Activated naive CD8-positive, alpha-beta T cell treated with anti-CD3 and anti-CD28 coated beads for 36 hours (primary cell): Measurements from ENCODE around the gene FADD. TPM values are rescaled to one million over a fixed set of nuclear protein-coding genes. Genes with fewer than 3 reads are reported as not detected.
"Not testable (repeated sequence)": the region's sequence is repeated elsewhere in the genome, so short reads cannot be mapped to it uniquely, and the experiment has no call there.

Source experiments
- DNase-seq: peaks from one replicate; pipeline ENCODE4 v3.0.0; 2021
- H3K27ac Mint-ChIP-seq: one replicate; pipeline ENCODE4 v1.8.0; 2022; ENCODE audit warnings: mild to moderate bottlenecking, moderate library complexity, mixed read lengths
- H3K27me3 Mint-ChIP-seq: one replicate; pipeline ENCODE4 v1.8.0; 2022; ENCODE audit warnings: mild to moderate bottlenecking, mixed read lengths
- H3K36me3 Mint-ChIP-seq: one replicate; pipeline ENCODE4 v1.8.0; 2021; ENCODE audit warnings: mild to moderate bottlenecking, mixed read lengths
- H3K4me1 Mint-ChIP-seq: one replicate; pipeline ENCODE4 v1.8.0; 2021; ENCODE audit warnings: mixed read lengths
- H3K4me3 Mint-ChIP-seq: one replicate; pipeline ENCODE4 v1.8.0; 2022; ENCODE audit warnings: mild to moderate bottlenecking, moderate library complexity, mixed read lengths
- H3K9me3 Mint-ChIP-seq: one replicate; pipeline ENCODE4 v1.8.0; 2022; ENCODE audit warnings: mixed read lengths
- total RNA-seq, 2 experiments: library from RNA; stranded (reverse); gene quantifications; one replicate each; pipeline ENCODE4 v1.2.3, GENCODE V29; 2021

FADD gene
- total RNA-seq, 2 experiments from 2014 or later, result 31.5 to 32.7 TPM

GRCh38 chr11:70191495-70192140, 11.5 kb upstream of the FADD start:
- peaks cover 13% of the 10 kb centered on the region for H3K27me3 Mint-ChIP-seq
- H3K9me3 Mint-ChIP-seq, result no peaks in the 10 kb centered on the region
- no peak overlapping the region for H3K4me3 Mint-ChIP-seq
- no peaks in the 10 kb centered on the region for H3K36me3 Mint-ChIP-seq
- H3K27ac Mint-ChIP-seq, result no peak overlapping the region
- peak; percentile 66 for DNase-seq
- no peaks in the 10 kb centered on the region for H3K4me1 Mint-ChIP-seq

GRCh38 chr11:70192666-70193410, 10.3 kb upstream of the FADD start:
- no peak overlapping the region for H3K27ac Mint-ChIP-seq
- no peaks in the 10 kb centered on the region for H3K4me1 Mint-ChIP-seq
- DNase-seq, result no peak
- H3K27me3 Mint-ChIP-seq, result peaks cover 13% of the 10 kb centered on the region
- no peaks in the 10 kb centered on the region for H3K36me3 Mint-ChIP-seq
- no peaks in the 10 kb centered on the region for H3K9me3 Mint-ChIP-seq
- no peak overlapping the region for H3K4me3 Mint-ChIP-seq

GRCh38 chr11:70193411-70194292, 9.4 kb upstream of the FADD start:
- H3K4me3 Mint-ChIP-seq, result no peak overlapping the region
- H3K36me3 Mint-ChIP-seq, result no peaks in the 10 kb centered on the region
- no peaks in the 10 kb centered on the region for H3K4me1 Mint-ChIP-seq
- H3K27me3 Mint-ChIP-seq, result peaks cover 13% of the 10 kb centered on the region
- H3K27ac Mint-ChIP-seq, result no peak overlapping the region
- no peaks in the 10 kb centered on the region for H3K9me3 Mint-ChIP-seq
- no peak for DNase-seq

GRCh38 chr11:70194792-70195791, 8.0 kb upstream of the FADD start:
- no peaks in the 10 kb centered on the region for H3K4me1 Mint-ChIP-seq
- peaks cover 13% of the 10 kb centered on the region for H3K27me3 Mint-ChIP-seq
- H3K36me3 Mint-ChIP-seq, result no peaks in the 10 kb centered on the region
- no peaks in the 10 kb centered on the region for H3K9me3 Mint-ChIP-seq
- DNase-seq, result no peak
- no peak overlapping the region for H3K4me3 Mint-ChIP-seq
- no peak overlapping the region for H3K27ac Mint-ChIP-seq

- no peak overlapping the region for H3K27ac Mint-ChIP-seq
- peaks cover 3% of the 10 kb centered on the region for H3K27me3 Mint-ChIP-seq
These were observed 2.8 kb upstream of the FADD start for GRCh38 chr11:70200212-70200844.

GRCh38 chr11:70201047-70201446, 2.0 kb upstream of the FADD start:
- H3K4me3 Mint-ChIP-seq, H3K9me3 Mint-ChIP-seq, H3K27ac Mint-ChIP-seq, DNase-seq, H3K27me3 Mint-ChIP-seq: not testable (repeated sequence)
- peaks cover 22% of the 10 kb centered on the region for H3K36me3 Mint-ChIP-seq
- peaks cover 22% of the 10 kb centered on the region for H3K4me1 Mint-ChIP-seq

More at GRCh38 chr11:70200212-70200844, 2.8 kb upstream of the FADD start:
- H3K4me3 Mint-ChIP-seq, result no peak overlapping the region
- H3K4me1 Mint-ChIP-seq, result peaks cover 14% of the 10 kb centered on the region
- no peak for DNase-seq
- no peaks in the 10 kb centered on the region for H3K9me3 Mint-ChIP-seq
- H3K36me3 Mint-ChIP-seq, result peaks cover 15% of the 10 kb centered on the region

GRCh38 chr11:70201882-70202861, 924 bp upstream of the FADD start:
- peak overlapping the region; percentile 97 for H3K4me3 Mint-ChIP-seq
- H3K27ac Mint-ChIP-seq, result peak overlapping the region; percentile 96
- no peaks in the 10 kb centered on the region for H3K27me3 Mint-ChIP-seq
- H3K36me3 Mint-ChIP-seq, result peaks cover 26% of the 10 kb centered on the region
- no peaks in the 10 kb centered on the region for H3K9me3 Mint-ChIP-seq
- H3K4me1 Mint-ChIP-seq, result peaks cover 25% of the 10 kb centered on the region
- DNase-seq, result no peak

GRCh38 chr11:70203751-70204465, 812 bp downstream of the FADD start:
- H3K4me3 Mint-ChIP-seq, result peak overlapping the region; percentile 97
- no peaks in the 10 kb centered on the region for H3K27me3 Mint-ChIP-seq
- peaks cover 41% of the 10 kb centered on the region for H3K4me1 Mint-ChIP-seq
- no peaks in the 10 kb centered on the region for H3K9me3 Mint-ChIP-seq
- peak; percentile 84 for DNase-seq
- H3K36me3 Mint-ChIP-seq, result peaks cover 31% of the 10 kb centered on the region
- peak overlapping the region; percentile 96 for H3K27ac Mint-ChIP-seq

- peak overlapping the region; percentile 96 for H3K27ac Mint-ChIP-seq
- peaks cover 45% of the 10 kb centered on the region for H3K4me1 Mint-ChIP-seq
- peaks cover 37% of the 10 kb centered on the region for H3K36me3 Mint-ChIP-seq
These were observed 1.3 kb downstream of the FADD start for GRCh38 chr11:70204466-70204799.

GRCh38 chr11:70205049-70205725, 2.1 kb downstream of the FADD start:
- H3K4me3 Mint-ChIP-seq, result peak overlapping the region; percentile 97
- peaks cover 42% of the 10 kb centered on the region for H3K36me3 Mint-ChIP-seq
- peaks cover 50% of the 10 kb centered on the region for H3K4me1 Mint-ChIP-seq
- H3K27ac Mint-ChIP-seq, result peak overlapping the region; percentile 96
- DNase-seq, result no peak
- H3K9me3 Mint-ChIP-seq, result no peaks in the 10 kb centered on the region
- H3K27me3 Mint-ChIP-seq, result no peaks in the 10 kb centered on the region

More at GRCh38 chr11:70204466-70204799, 1.3 kb downstream of the FADD start:
- no peak for DNase-seq
- Mint-ChIP-seq H3K4me3 (peak overlapping the region; percentile 97), H3K9me3 (no peaks in the 10 kb centered on the region), H3K27me3 (no peaks in the 10 kb centered on the region)

GRCh38 chr11:70205766-70206165, 2.7 kb downstream of the FADD start:
- DNase-seq, result no peak
- H3K9me3 Mint-ChIP-seq, result no peaks in the 10 kb centered on the region
- H3K27ac Mint-ChIP-seq, result peak overlapping the region; percentile 96
- H3K4me1 Mint-ChIP-seq, result peaks cover 51% of the 10 kb centered on the region
- peaks cover 43% of the 10 kb centered on the region for H3K36me3 Mint-ChIP-seq
- peak overlapping the region; percentile 97 for H3K4me3 Mint-ChIP-seq
- H3K27me3 Mint-ChIP-seq, result no peaks in the 10 kb centered on the region
